ENCODE data around the gene COLQ.

The COLQ gene

DNA sequence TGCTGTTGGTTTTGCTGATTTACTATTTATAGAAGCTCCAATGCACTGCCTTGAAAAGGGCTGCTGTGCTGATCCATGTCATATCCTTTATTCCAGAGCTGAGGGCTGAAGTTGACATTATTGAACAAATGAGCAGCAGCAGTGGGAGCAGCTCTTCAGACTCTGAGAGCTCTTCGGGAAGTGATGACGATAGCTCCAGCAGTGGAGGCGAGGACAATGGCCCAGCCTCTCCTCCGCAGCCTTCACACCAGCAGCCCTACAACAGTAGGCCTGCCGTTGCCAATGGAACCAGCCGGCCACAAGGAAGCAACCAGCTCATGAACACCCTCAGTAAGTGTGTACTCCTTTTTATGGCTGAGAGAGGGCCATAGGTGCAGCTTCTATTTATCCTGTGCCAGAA, 85.3 kb downstream of the COLQ start:
- no peak for DNase-seq (ENCODE audit: low read depth, low spot score)
- no peak overlapping the region for H3K4me3 ChIP-seq (ENCODE audit: low read depth, low read length)
- TF ChIP-seq, protein P1, sequence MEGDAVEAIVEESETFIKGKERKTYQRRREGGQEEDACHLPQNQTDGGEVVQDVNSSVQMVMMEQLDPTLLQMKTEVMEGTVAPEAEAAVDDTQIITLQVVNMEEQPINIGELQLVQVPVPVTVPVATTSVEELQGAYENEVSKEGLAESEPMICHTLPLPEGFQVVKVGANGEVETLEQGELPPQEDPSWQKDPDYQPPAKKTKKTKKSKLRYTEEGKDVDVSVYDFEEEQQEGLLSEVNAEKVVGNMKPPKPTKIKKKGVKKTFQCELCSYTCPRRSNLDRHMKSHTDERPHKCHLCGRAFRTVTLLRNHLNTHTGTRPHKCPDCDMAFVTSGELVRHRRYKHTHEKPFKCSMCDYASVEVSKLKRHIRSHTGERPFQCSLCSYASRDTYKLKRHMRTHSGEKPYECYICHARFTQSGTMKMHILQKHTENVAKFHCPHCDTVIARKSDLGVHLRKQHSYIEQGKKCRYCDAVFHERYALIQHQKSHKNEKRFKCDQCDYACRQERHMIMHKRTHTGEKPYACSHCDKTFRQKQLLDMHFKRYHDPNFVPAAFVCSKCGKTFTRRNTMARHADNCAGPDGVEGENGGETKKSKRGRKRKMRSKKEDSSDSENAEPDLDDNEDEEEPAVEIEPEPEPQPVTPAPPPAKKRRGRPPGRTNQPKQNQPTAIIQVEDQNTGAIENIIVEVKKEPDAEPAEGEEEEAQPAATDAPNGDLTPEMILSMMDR (IDR thresholded peaks at IDR 0.05; ENCODE audit: low read depth, low read length) = no peak
- in situ Hi-C loops (cut with HindIII; ENCODE audit: low sequenced_read_pairs) = no loop called here

DNA sequence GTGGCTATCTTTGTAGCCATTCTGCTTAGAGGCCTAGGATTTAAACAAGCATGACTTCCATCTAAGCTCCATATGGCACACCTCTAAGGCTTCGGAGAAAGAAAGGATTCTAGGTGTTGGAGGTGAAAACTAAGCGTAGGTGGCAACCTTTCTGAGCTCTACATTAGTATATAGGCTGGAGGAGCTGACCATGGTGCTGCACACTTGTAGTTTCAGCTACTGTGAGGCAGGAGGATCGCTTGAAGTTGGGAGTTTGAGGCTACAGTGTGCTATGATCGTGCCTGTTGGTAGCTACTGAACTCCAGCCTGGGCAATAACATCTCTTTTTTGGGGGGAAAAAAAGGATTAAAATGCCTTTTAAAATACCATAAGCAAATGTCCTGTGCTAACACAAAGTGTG, 86.8 kb downstream of the COLQ start:
- no peak overlapping the region for H3K4me3 ChIP-seq (ENCODE audit: low read depth, low read length)
- no peak for DNase-seq (ENCODE audit: low read depth, low spot score)
- TF ChIP-seq, protein P1 (IDR thresholded peaks at IDR 0.05; ENCODE audit: low read depth, low read length) = no peak
- in situ Hi-C loops (cut with HindIII; ENCODE audit: low sequenced_read_pairs) = no loop called here

DNA sequence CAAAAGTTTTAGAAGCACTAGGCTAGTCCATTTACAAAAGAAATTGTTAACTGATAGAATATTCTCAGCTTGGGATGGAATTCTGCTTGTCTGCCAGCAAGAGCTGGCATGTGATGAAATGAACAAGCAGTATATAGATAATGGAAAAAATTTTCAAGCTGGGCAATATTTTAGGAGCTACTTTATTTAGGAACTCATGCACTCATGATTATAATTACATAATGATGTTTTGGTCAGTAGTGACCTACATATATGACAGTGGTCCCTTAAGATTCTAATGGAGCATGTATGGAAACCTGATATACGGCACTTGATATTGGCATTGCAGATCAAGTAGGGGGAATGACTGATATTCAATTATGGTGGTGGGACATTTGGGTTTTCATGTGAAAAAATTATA, 88.0 kb downstream of the COLQ start:
- no peak for DNase-seq (ENCODE audit: low read depth, low spot score)
- TF ChIP-seq, protein P1 (IDR thresholded peaks at IDR 0.05; ENCODE audit: low read depth, low read length) = no peak
- in situ Hi-C loops (cut with HindIII; ENCODE audit: low sequenced_read_pairs) = no loop called here
- no peak overlapping the region for H3K4me3 ChIP-seq (ENCODE audit: low read depth, low read length)

DNA sequence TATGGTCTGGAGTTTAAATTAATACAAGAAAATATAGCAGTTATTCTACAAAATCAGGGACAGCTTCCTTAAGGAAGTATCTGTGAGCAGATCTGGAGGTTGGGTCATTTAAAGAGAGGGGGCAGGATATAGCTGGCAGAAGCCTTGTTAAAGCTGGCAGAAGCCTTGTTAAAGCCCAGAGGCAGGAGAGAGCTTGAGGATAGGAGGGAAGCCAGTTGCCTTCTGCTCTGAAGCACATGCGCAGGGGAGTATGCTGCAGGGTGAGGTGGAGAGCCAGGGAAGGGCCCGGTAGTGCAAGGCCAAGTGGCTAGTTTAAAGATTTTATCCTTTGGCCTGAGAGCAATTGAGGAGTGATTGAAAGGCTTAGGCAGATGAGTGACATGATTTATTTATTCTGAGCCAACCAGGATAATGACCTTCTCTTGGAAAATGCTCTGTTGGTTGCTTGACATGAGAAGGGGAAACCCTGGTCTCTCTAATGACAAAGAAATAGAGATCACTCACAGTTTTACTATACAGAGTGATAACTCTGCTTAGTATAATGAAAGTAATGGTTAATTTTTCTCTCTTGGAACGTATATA, 90.2 kb downstream of the COLQ start:
- no peak overlapping the region for H3K4me3 ChIP-seq (ENCODE audit: low read depth, low read length)
- TF ChIP-seq, protein P1 (IDR thresholded peaks at IDR 0.05; ENCODE audit: low read depth, low read length) = no peak
- no peak for DNase-seq (ENCODE audit: low read depth, low spot score)
- in situ Hi-C loops (cut with HindIII; ENCODE audit: low sequenced_read_pairs) = no loop called here

DNA sequence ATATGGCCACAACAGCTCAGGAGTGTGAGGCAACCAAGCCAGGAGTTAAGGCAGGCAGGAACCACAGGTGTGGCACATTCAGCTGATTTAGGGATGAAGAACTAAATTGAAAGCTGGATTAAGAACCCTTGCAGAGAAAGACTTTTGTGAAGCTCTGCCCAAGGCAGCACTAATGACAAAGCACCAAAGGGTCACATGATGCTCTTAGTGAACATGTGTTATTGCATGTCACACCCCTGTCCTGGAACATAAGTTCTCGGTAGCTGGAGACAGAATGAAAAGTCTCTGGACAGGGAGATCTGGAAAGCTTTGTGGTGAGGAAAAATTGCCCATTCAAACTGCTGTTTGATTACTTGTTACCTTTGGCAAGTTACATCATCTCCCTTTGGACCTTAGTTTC, 90.9 kb downstream of the COLQ start:
- in situ Hi-C loops (cut with HindIII; ENCODE audit: low sequenced_read_pairs) = no loop called here
- TF ChIP-seq, protein P1 (IDR thresholded peaks at IDR 0.05; ENCODE audit: low read depth, low read length) = no peak
- no peak for DNase-seq (ENCODE audit: low read depth, low spot score)
- no peak overlapping the region for H3K4me3 ChIP-seq (ENCODE audit: low read depth, low read length)

DNA sequence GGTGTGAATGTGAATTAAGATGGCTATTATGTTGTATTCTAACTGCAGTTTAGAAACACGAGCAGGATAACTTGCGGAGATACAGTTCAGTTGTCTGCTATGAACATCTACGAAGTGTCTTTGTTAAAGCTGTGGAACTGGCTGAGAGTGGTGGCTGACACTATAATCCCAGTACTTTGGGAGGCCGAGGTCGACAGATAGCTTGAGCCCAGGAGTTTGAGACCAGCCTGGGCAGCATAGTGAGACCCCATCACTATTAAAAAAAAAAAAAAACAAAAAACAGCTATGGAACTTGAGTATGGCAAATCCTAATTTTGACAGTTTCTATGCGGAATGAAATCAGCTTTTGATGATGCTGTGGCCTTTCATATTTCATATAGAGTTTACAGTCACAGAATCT, 92.4 kb downstream of the COLQ start:
- H3K4me3 ChIP-seq (ENCODE audit: low read depth, low read length) = peak overlapping the region; percentile 85
- TF ChIP-seq, protein P1 (IDR thresholded peaks at IDR 0.05; ENCODE audit: low read depth, low read length) = no peak
- in situ Hi-C loops (cut with HindIII; ENCODE audit: low sequenced_read_pairs) = no loop called here
- DNase-seq (ENCODE audit: low read depth, low spot score) = no peak

DNA sequence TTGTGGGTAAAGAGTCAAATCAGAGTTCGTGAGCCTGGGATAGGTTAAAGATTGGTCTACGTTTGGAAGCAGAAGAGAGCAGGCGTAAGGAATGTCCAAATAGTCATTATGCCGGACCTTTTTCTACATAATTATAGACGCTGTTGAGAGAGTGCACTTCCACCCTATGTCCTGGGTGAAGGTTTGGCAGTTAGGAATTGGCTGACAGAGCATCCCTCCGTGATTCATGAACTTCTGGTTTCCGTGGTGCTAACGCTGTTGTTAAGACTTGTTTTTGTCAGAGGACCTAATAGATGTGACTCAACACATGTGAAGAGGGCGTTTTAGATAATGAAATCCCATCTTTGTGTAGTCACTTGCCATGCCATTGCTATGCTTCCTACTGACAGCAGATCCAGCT, 93.0 kb downstream of the COLQ start:
- peak overlapping the region; percentile 85 for H3K4me3 ChIP-seq (ENCODE audit: low read depth, low read length)
- in situ Hi-C loops (cut with HindIII; ENCODE audit: low sequenced_read_pairs) = no loop called here
- TF ChIP-seq, protein P1 (IDR thresholded peaks at IDR 0.05; ENCODE audit: low read depth, low read length) = no peak
- DNase-seq (ENCODE audit: low read depth, low spot score) = peak; percentile 14
